Dermis microvascular lymphatic vessel endothelial cell (primary cell): ENCODE results near the gene CHMP4B. TPM values are rescaled to one million over a fixed set of nuclear protein-coding genes. Genes with fewer than 3 reads are reported as not detected.

Experiments used
- DNase-seq, 2 donors: peaks; one replicate each; pipeline versions ENCODE4 v3.0.0 to v3.0.0-alpha.2; 2010; ENCODE audit warnings: low read depth in 2 of 2
- total RNA-seq: library from RNA; depleted of rRNA; stranded (reverse); fragments of >200 nt; gene quantifications from 2 replicates; pipeline ENCODE4 v1.2.1, GENCODE V29; 2014

The CHMP4B gene
- total RNA-seq, 1 donor from 2014 or later, result 27.6 TPM

GRCh38 chr20:33861458-33861857, 50.3 kb downstream of the CHMP4B start:
- DNase-seq, result no peak

DNA sequence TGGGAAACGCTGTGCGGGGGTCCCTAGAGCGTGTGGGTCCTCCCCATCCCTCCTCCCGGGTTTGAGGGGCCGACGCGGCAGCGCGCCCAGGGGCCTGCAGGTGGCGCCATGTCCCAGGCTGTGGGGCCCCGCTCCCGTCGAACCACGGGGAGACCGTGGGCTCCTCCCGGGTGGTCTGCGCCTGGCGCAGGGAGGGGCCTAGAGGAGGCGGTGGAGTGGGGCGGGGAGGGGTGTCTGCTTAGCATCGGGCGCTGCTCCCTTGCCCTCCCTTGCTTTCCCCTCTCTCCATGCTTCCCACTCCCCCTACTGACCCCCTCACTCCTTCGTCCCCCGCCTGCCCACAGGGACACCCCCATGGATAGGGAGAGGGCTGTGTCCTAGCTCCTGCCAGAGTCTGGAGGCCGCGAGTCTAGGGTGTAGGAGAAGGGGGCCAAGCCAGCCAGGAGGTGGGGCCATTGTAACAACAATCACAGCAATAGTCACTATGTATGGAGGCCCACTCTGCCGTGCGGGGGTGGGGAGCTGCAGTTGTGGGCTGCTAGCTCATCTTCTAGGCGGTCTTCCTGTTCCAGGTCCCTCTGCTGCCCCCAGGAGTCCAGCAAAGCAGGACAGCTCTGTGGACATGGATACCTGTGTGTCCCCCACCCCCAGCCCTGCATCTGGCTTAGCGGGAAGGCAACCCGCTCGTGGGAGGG, 51.7 kb downstream of the CHMP4B start:
- DNase-seq, result peak; percentile 23 to 66

DNA sequence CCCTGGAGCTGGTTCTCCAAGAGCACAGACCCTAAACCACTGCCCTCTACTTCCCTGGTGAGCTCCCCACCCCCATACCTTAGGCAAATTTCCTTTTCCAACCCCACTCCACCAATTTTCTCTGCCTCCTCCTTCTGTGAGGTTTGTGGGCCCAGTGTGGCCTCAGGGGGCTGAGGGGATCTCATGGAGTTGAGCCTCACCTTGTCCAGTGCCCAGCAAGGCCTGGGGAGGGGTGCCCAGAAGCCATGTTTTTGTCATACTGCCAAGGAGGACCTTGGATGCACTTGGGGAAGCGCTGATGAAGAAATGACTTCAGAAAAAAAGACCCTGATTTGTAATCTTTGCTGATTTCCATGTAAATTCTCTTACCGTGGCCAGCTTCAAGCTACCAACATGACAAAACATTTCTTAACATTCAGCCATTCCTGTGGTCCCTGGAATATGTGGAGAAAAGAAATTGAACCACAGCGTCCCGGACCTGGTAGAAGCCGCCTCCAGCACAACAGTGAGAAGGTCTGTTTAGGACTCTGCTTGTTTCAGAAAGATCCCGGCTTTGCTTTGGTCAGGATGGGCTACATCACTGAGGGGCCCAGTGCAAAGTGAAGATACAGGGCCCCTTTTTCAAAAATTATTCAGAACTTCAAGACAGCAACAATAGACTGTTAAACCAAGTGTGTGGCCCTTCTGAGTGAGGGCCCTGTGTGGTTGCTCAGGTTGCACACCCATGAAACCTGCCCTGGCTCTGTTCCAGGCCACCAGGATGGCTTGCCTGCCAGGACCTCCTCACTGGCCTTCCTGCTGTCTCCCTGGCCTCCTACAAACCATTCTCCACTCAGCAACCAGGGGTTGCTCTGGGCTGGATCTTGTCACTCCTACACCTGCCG, 52.5 kb downstream of the CHMP4B start:
- DNase-seq, result no peak

DNA sequence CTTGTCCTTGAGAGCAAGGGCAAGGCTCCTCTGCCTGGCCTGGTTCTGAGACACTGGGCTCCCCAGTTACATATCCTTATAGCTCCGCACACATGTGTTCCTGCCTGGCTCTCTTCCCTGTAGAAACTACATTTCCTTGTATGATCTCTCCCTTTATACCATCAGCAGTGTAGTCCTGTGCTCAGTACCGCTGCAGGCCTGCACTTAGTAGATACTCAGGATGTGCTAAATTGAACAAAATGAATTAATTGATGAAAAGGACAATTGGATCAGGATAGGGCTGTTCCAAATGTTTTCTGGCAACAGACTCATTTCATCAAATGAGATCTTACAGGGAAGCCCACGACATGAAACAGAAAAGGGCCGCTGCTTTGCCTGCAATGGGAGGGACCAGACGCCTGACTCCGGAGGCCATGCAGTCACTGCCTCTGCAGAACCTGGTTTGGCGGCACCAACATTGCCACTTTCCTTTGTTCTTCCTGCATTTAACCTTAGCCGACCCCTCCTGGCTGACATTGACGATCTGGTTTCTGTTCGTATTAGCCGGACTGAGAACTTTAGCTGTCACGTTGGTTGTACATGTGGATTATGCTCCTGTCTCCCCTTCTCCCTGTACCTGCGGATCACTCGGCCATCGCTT, 53.3 kb downstream of the CHMP4B start:
- DNase-seq, result no peak

DNA sequence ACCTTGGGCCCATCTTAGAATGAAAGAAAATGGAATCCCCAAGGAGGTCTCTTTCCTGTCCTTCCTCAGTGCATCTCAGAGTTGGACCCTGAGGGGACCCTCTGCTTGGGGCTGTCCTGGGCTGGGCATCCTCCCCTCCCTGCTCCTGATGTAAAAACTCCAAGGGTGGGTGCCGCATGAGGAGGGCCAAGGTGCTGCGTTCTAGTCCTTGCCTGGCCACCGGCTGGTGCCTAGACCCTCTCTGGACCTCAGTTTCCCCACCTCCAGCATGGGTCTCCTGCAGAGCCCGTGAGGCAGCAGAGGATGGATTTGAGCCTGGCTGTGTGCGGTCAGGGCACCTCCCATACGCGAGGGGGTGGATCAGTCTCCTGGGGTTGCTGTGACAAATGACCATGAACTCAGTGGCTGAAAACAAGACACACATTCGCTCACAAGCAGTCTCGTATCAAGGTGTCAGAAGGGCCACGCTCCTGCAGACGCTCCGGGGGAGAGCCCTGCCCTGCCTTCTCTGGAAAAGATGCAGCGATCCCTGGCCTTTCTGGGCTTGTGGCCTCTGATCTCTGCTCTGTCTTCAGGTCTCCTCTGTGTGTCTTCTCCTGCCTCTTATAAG, 54.7 kb downstream of the CHMP4B start:
- DNase-seq, result no peak

GRCh38 chr20:33866398-33867100, 55.4 kb downstream of the CHMP4B start:
- DNase-seq, result no peak

DNA sequence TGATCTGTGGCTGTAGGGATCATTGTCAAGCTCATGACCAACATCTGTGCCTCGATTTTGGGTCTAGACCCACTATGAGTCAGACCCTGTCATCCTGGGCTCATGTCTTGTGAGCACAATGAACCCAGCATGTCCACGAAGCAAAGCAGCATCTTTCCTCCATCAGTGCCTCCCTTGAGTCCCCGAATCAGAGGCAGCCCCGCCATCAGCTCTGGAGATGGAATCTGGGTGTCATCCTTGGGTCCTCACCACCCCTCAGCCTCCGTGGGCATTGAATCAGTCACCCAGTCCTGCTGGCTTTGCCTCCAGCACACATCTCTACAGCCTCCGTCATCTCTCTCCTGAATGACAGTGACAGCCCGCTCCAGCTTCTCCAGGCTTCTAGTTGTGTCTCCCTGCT, 56.9 kb downstream of the CHMP4B start:
- no peak for DNase-seq

DNA sequence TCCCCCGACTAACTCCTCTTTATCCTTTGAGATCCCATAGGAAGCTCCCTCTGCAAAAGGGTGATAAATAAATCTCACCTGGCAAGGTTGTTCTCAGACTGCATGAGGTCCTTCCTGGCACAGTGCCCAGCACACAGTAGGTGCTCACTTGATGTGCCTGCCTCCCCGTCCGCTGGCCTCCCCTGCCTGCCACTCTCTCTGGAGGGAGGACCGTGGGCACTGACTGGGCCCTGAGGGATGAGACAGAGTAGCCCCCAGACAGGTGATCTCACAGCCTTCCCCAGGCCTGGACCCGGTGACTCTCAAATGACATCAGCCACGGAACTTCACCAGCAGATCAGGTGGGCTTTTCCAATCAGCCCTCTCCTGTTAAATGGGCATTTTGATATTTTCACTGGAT, 57.4 kb downstream of the CHMP4B start:
- DNase-seq, result no peak

GRCh38 chr20:33869283-33869682, 58.1 kb downstream of the CHMP4B start:
- DNase-seq, result no peak

DNA sequence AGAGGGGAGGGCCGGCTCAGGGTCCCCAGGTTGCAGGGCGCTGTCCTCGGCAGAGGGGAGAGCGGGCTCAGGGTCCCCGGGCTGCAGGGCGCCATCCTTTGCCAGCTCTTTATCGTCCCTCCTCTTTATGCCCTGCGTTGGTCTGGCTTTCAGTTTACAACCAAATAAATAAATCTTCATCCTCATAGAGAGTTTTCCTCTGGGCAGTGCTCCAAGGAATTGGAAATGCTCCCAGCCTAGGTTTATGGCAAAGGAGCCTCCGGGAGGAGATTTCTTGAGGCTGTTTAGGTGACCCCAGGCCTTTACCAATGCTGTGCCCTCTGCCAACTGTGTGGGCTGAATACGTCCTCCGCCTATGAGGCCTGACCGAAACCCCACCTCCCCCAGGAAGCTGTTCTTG, 60.2 kb downstream of the CHMP4B start:
- DNase-seq, result no peak

DNA sequence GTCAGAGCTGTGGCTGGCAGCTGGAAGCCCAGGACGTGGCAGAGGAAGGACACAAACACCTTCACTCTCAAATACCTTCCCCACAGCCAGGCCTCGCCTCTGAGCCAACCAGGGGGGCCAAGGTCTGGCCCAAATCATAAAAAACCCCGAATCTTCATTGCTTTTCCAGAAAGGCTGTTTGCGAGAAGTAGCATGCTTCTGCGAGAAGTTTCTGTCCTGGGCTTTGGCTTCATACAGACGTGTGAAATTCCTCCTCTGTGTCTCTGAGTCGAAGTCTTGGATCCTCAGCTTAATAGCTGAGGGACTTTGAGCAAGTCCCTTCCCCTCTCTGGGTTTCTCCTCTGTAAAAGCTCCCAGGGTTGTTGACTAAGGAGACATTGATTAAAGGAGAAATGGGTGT, 63.0 kb downstream of the CHMP4B start:
- no peak for DNase-seq

GRCh38 chr20:33875055-33875454, 63.9 kb downstream of the CHMP4B start:
- DNase-seq, result no peak

DNA sequence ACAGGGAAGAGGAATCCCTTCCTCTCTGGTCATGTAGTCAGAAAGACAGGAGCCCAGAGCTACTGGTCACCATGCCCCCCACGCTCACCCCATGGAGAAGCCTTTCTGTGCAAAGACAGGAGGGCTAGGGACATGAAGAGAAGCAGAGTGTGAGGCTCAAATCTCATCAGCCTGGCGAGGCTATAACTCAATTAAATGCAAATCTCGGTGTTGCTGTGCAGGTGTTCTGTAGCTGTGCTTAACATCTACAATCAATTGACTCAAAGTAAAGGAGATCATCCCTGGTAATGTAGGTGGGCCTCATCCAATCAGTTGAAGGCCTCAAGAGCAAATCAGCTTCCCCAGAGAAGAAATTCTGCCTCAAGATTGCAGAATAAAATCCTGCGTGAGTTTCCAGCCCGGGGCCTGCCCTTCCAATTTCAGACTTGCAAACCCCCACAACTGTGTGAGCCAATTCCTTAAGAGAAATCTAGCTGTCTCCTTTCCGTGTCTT, 64.4 kb downstream of the CHMP4B start:
- no peak for DNase-seq

GRCh38 chr20:33878583-33878982, 67.4 kb downstream of the CHMP4B start:
- DNase-seq, result no peak

- DNase-seq, result no peak
Measured at GRCh38 chr20:33880396-33880795, 69.2 kb downstream of the CHMP4B start.

DNA sequence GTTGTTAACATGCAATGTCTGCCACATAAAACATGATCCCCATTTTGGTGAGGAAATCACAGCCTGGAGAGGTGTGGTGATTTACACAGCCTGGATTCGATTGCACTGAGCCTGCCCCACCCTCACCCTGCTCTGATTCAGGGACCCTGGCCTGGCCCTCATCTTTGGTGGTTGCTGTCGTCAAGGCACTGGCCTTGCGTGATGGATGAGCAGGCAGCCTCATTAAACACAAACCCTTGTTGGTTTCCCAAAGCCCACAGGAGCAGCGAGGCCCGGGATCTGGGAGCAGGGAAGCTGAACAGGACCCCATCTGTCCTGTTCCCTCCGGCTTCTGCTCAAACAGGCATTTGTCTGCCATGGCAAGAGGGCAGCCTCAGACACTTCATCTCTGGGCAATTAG, 70.8 kb downstream of the CHMP4B start:
- no peak for DNase-seq

- DNase-seq, result no peak
Measured at GRCh38 chr20:33882481-33882880, 71.3 kb downstream of the CHMP4B start.

GRCh38 chr20:33883164-33883563, 72.0 kb downstream of the CHMP4B start:
- DNase-seq, result no peak

GRCh38 chr20:33884633-33885032, 73.5 kb downstream of the CHMP4B start:
- no peak for DNase-seq

DNA sequence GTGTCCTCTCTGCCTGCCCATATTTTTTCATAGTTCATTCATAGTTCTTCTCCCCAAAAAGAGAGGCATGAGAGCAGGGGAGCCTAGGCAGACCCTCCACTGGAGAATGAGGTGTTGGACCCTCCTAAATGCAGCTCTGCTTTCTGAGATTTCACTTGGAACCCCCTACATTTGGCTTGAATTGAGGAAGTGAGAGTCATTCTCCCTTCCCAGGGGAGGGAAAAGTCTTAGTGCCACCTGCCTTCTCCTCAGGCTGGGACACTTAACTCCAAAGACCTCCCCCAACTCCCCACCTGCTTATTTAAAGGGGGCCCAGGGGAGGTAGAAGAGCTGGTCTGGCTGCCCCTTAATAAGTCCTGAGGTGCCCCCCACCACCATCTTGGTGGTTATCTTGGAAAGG, 78.2 kb downstream of the CHMP4B start:
- DNase-seq, result no peak

DNA sequence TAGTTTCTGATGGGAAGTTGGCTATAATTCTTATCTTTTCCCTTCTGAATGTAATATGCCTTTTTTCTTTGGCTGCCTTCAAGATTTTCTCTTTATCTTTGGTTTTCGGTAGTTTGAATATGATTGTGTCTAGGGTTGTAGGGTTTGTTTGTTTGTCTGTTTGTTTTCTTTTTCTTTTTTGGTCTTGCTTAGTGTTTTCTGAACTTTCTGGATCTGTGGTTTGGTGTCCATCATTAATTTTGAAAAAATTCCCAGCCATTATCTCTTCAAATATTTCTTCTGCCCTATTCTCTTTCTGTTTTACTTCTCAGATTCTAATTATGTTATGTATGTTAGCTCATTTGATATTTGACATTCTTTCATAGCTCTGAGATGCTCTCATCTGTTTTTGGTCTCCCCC, 79.4 kb downstream of the CHMP4B start:
- no peak for DNase-seq
